HEK293T (cell line): ENCODE results near the gene KIF5A.

Source experiments
- CTCF ChIA-PET: fragments of 350-600 bp; formaldehyde crosslinking; extraction: SDS; loops from one replicate; lab custom pipeline; 2021; ENCODE audit warnings: antibody characterized with exemption, inconsistent platforms; lab: Yijun Ruan, JAX
- POLR2A ChIA-PET: fragments of 350-600 bp; formaldehyde crosslinking; extraction: SDS; loops from one replicate; lab custom pipeline; 2020; ENCODE audit warnings: antibody characterized with exemption, inconsistent platforms; lab: Yijun Ruan, JAX
- DNase-seq: peaks from one replicate; pipeline ENCODE4 v3.0.0; 2012; ENCODE audit warnings: mixed read lengths; ENCODE audit errors: extremely low spot score
- ARNT ChIP-seq: fragments of 450-650 bp; IDR thresholded peaks from 2 replicates; pipeline ENCODE4 v1.6.1; 2017; ENCODE audit warnings: mild to moderate bottlenecking
- BHLHE40 ChIP-seq: fragments of 450-650 bp; IDR thresholded peaks from 2 replicates; pipeline ENCODE4 v1.6.1; 2016; ENCODE audit warnings: mild to moderate bottlenecking, moderate library complexity, borderline replicate concordance
- CTBP1 ChIP-seq: fragments of 450-650 bp; IDR thresholded peaks from 2 replicates; pipeline ENCODE4 v1.6.1; 2016; ENCODE audit warnings: borderline replicate concordance
- ELF4 ChIP-seq: fragments of 450-650 bp; IDR thresholded peaks from 2 replicates; pipeline ENCODE4 v1.6.1; 2017; ENCODE audit warnings: antibody characterized with exemption
- FOXA1 ChIP-seq: fragments of 450-650 bp; IDR thresholded peaks from 2 replicates; pipeline ENCODE4 v1.6.1; 2016; ENCODE audit warnings: mild to moderate bottlenecking
- FOXK2 ChIP-seq: fragments of 450-650 bp; IDR thresholded peaks from 2 replicates; pipeline ENCODE4 v1.6.1; 2016; ENCODE audit warnings: mild to moderate bottlenecking
- FOXM1 ChIP-seq: fragments of 450-650 bp; IDR thresholded peaks from 2 replicates; pipeline ENCODE4 v1.6.1; 2017; ENCODE audit warnings: mild to moderate bottlenecking, borderline replicate concordance
- HDGF ChIP-seq: fragments of 450-650 bp; IDR thresholded peaks from 2 replicates; pipeline ENCODE4 v1.6.1; 2017; ENCODE audit warnings: antibody characterized with exemption, borderline replicate concordance
- L3MBTL2 ChIP-seq: fragments of 450-650 bp; conservative IDR thresholded peaks from 2 replicates; pipeline ENCODE4 v1.6.1; 2016; ENCODE audit warnings: mild to moderate bottlenecking
- LEF1 ChIP-seq: fragments of 450-650 bp; IDR thresholded peaks from 2 replicates; pipeline ENCODE4 v1.6.1; 2017; ENCODE audit warnings: mild to moderate bottlenecking, borderline replicate concordance
- NFRKB ChIP-seq: fragments of 450-650 bp; IDR thresholded peaks from 2 replicates; pipeline ENCODE4 v1.6.1; 2016; ENCODE audit warnings: mild to moderate bottlenecking, moderate library complexity
- SP1 ChIP-seq: fragments of 450-650 bp; IDR thresholded peaks from 2 replicates; pipeline ENCODE4 v1.6.1; 2017
- SUZ12 ChIP-seq: fragments of 450-650 bp; IDR thresholded peaks from 2 replicates; pipeline ENCODE4 v1.6.1; 2016; ENCODE audit warnings: mild to moderate bottlenecking
- TARDBP ChIP-seq: fragments of 450-650 bp; IDR thresholded peaks from 2 replicates; pipeline ENCODE4 v1.6.1; 2016
- ZNF384 ChIP-seq: fragments of 450-650 bp; IDR thresholded peaks from 2 replicates; pipeline ENCODE4 v1.6.1; 2016
- TF ChIP-seq, protein P1 (sequence below): fragments of 450-650 bp; IDR thresholded peaks from 2 replicates; pipeline ENCODE4 v1.6.1; 2016

Gene KIF5A

DNA sequence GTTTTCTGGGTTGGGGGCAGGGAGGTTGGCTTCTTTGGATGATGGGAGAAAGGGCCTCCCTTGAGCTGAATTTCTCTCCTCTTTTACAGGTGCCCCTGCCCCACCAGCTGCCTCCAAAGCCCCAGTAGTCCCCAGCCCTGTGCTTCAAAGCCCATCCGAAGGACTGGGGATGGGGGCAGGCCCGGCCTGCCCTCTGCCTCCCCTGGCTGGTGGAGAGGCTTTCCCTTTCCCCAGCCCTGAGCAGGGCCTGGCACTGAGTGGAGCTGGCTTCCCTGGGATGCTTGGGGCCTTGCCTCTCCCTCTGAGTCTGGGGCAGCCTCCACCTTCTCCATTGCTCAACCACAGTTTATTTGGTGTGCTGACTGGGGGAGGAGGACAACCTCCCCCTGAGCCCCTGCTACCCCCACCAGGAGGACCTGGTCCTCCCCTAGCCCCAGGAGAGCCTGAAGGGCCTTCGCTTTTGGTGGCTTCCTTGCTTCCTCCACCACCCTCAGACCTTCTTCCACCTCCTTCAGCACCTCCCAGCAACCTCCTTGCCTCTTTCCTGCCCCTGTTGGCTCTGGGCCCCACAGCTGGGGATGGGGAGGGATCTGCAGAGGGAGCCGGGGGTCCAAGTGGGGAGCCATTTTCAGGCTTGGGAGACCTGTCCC, 23.2 kb upstream of the KIF5A start:
- TF ChIP-seq TARDBP (no peak), FOXM1 (no peak), LEF1 (no peak), ELF4 (no peak), FOXA1 (no peak)
- CTCF ChIA-PET, result no interaction called here
- POLR2A ChIA-PET, result interaction anchor here (0.9 kb wide), 1 partner anchor 9 kb away, joined by 3 read pairs; no protein-coding TSS in a partner anchor
- DNase-seq, result no peak

DNA sequence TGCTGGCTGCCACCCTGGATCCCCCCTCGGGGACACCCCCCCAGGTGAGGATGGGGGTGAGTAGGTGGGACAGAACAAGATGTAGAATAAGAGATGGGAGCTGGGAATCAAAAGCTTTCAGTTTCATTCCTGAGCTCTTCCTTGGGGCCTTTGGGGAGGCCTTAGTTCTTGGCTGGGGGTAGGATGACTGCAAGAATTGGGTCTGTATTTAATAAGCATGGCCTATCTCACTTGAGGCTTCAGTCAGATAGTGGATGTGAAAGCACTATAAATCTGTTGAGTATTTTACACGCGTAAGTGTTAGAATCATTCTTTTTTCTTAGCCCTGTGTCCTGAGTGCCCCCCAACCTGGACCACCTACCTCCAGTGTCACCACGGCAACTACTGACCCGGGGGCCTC, 22.7 kb upstream of the KIF5A start:
- no peak for DNase-seq
- TF ChIP-seq BHLHE40 (no peak), TARDBP (no peak), FOXA1 (no peak), FOXK2 (no peak), FOXM1 (no peak), ARNT (no peak), ZNF384 (no peak)
- ChIA-PET POLR2A (interaction anchor here (0.9 kb wide), 1 partner anchor 9 kb away, joined by 3 read pairs; no protein-coding TSS in a partner anchor), CTCF (no interaction called here)

DNA sequence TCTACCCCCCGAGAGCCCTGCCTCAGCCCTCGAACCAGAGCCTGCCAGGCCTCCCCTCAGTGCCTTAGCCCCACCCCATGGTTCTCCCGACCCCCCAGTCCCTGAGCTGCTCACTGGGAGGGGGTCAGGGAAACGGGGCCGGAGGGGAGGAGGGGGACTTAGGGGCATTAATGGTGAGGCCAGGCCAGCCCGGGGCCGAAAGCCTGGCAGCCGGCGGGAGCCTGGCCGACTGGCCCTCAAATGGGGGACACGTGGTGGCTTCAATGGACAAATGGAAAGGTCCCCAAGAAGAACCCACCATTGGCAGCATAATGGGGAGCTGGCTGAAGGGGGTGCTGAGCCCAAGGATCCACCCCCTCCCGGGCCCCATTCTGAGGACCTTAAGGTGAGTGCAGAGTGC, 21.7 kb upstream of the KIF5A start:
- ChIA-PET POLR2A (interaction anchor here (1.1 kb wide), 1 partner anchor 19 kb away, joined by 3 read pairs; no protein-coding TSS in a partner anchor), CTCF (no interaction called here)
- no peak for TF ChIP-seq LEF1
- TF ChIP-seq ZNF384, result no peak
- TF ChIP-seq CTBP1, result no peak
- TF ChIP-seq SUZ12, result no peak
- TF ChIP-seq, protein P1, sequence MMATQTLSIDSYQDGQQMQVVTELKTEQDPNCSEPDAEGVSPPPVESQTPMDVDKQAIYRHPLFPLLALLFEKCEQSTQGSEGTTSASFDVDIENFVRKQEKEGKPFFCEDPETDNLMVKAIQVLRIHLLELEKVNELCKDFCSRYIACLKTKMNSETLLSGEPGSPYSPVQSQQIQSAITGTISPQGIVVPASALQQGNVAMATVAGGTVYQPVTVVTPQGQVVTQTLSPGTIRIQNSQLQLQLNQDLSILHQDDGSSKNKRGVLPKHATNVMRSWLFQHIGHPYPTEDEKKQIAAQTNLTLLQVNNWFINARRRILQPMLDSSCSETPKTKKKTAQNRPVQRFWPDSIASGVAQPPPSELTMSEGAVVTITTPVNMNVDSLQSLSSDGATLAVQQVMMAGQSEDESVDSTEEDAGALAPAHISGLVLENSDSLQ, result no peak
- TF ChIP-seq FOXA1, result no peak
- no peak for TF ChIP-seq ELF4
- no peak for TF ChIP-seq FOXK2
- TF ChIP-seq BHLHE40, result no peak
- TF ChIP-seq ARNT, result no peak
- TF ChIP-seq NFRKB, result no peak
- no peak for TF ChIP-seq TARDBP
- TF ChIP-seq FOXM1, result no peak
- DNase-seq, result no peak

DNA sequence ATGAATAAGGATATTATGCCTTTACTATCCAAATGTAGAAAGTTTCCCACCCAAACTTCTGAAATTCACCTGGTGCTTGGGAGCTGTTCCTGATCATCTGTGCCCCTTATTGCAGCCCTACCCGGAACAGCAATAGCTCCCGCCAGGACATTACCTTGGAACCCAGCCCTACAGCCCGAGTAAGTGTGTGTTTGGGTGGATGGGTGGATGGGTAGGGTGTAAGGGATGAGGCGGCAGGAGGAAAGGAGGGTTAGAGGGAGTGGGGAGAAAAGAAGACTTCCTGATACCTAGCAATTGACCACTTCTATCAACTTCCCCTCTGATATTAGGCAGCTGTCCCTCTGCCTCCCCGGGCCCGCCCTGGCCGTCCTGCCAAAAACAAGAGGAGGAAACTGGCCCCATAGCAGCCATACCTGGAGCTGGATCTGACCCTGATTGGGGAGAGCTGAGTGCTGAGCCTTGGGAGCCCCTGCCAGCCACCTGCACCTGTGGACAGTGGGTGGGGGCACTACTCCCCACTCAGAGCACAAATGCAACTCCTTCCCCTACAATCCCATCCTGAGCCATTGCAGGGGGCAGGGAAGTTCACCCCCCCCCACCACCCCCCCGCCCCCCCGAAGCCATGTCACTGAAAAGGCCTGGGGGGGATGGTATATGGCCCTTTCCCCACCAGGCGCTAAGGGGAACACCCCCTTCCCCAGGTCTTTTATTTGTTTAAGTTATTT, 20.9 kb upstream of the KIF5A start:
- DNase-seq, result no peak
- ChIA-PET CTCF (interaction anchor here (0.5 kb wide), 1 partner anchor 262 kb away, joined by 3 read pairs; no protein-coding TSS in a partner anchor), POLR2A (interaction anchor here (1.1 kb wide), 1 partner anchor 18 kb away, joined by 3 read pairs; no protein-coding TSS in a partner anchor)
- TF ChIP-seq FOXM1 (no peak), HDGF (no peak), TARDBP (no peak)

DNA sequence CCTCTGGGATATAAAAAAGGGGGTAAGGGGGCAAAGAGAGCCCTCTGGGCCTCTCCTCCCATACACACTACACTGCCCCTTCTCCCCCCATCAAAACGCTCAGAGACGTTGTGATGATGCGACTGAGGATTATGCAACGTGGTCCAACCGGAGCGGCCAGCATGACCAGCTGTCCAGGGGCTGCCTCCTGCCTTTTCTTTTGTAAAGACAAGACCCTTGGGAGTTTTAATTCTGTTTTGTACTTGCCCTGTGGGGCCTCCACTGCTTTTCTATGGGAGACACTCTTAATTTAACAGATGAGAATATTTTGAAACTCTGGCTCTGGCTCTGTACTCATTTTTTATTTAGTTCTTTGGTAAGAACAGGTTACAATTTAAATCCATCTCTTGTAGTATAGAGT, 20.0 kb upstream of the KIF5A start:
- POLR2A ChIA-PET, result interaction anchor here (0.8 to 1.3 kb wide), 2 partner anchors 10 kb away, joined by 3 to 5 read pairs; partner anchors contain the start of gene DDIT3
- CTCF ChIA-PET, result interaction anchor here (1.1 kb wide), 1 partner anchor 71 kb away, joined by 4 read pairs; no protein-coding TSS in a partner anchor
- TF ChIP-seq FOXK2 (no peak), FOXA1 (no peak), LEF1 (no peak), SP1 (no peak), SUZ12 (no peak), ARNT (no peak), ELF4 (no peak), L3MBTL2 (no peak), CTBP1 (no peak), ZNF384 (no peak), NFRKB (no peak), TARDBP (no peak), FOXM1 (no peak), BHLHE40 (no peak), HDGF (no peak)
- TF ChIP-seq, protein P1, result no peak
- no peak for DNase-seq

DNA sequence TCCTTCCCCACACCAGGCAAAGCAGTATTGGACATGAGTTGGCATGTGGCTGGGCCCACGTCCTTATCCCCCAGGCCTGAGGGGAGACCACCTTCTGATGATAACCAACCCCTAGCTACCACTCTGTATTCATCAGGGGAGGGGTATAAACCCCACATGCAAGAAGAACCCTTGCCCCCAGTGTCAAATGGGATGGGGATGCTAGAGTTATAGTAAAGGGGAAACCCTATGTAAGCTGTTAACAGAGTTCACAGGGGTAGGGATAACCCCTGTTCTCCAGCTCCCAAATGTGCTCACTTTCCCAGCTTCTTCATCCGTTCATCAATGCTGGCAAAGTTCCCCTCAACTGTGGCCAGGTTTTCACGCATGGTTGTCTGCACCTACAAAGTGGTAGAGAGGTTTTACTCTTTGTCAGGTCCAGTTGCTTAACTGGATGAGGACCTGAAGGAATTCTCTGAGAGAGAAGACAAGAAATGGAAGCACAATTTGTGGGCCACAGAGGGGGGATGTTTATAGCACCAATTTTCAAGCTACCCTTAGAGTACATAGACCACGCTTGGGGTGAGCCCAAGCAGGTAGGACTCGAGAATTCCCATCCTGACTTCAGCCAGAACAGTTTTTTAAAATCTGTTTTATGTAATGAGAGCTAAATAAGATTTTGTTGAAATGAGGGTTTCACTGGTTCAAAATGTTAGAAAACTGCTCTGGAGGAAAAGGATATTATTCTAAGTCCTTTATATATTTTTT, 19.3 kb upstream of the KIF5A start:
- TF ChIP-seq BHLHE40 (no peak), CTBP1 (no peak), SP1 (no peak), ARNT (no peak), FOXA1 (no peak), LEF1 (no peak), L3MBTL2 (no peak), FOXM1 (no peak), ZNF384 (no peak), ELF4 (no peak), HDGF (no peak), TARDBP (no peak), SUZ12 (no peak), NFRKB (no peak), FOXK2 (no peak)
- TF ChIP-seq, protein P1, result no peak
- CTCF ChIA-PET, result interaction anchor here (1.1 kb wide), 1 partner anchor 72 kb away, joined by 4 read pairs; no protein-coding TSS in a partner anchor

More for the DNA sequence above, 19.3 kb upstream of the KIF5A start:
- POLR2A ChIA-PET, result interaction anchor here (0.8 to 3.7 kb wide), 4 partner anchors 9 to 16 kb away, joined by 3 to 20 read pairs (median 4); partner anchors contain the start of genes DCTN2 and DDIT3
- DNase-seq, result no peak
